ENCODE data around the gene PPDPF. TPM values are rescaled to one million over a fixed set of nuclear protein-coding genes. Genes with fewer than 3 reads are reported as not detected.

The PPDPF gene
- polyA plus RNA-seq, 2 donors: 615 to 1,105 TPM

DNA sequence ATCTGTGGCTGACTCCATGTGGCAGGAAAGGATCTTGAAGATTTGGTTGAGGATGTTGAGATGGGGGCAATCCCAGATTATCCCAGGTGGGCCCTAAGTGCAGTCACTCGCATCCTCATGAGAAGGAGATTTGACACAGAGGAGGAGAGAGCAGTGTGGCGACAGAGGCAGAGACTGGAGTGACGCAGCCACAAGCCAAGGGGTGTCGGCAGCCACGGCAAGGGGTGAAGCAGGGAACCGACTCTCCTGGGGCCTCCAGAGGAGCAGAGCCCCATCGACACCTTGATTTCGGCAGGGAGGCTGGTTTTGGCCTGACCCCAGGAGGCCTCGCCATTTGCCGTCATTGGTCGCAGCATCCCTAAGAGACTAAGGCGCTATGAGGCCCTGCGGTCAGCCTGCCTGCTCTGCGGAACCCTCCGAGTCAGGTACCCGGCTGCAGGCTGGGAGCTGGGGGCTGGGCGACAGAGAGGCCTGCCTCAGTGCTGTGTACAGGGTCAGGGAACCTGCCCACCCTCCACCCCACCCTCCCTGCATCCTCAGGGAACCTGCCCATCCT is 34.2 kb upstream of the PPDPF start:
- WGBS, 2 donors: 89 to 90% methylated on average over 17 of the region's 17 CpGs
- H3K27me3 ChIP-seq (ENCODE audit: control insufficient read depth in 1 of 2, insufficient read depth in 2 of 2, low read length in 2 of 2): peaks cover 2 to 10% of the 10 kb centered on the region in 2 donors

DNA sequence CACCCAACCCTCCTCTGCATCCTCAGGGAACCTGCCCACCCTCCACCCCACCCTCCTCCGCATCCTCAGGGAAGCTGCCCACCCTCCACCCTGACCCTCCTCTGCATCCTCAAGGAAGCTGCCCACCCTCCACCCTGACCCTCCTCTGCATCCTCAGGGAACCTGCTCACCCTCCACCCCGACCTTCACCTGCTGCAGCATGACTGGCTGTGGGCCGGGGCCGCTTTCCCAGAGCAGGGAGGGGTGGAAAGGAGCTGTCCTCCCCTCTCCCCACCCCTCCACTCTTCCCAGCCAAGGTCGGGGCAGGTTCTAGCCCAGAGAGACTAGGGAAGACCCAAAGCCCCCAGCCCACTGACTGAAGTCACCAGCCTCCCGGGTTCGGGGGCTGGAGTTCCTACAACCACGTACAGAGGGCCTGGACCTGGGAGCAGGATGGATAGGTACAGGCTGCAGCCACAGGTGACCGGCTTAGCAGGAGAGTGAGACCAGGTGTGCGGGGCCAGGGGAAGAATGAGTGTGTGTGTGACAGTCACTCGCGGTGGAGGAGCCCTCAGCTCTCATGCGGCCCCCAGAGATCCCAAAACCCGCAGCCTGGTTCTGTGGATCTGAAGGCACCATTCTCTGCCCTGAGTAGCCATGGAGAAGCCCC is 33.3 kb upstream of the PPDPF start:
- Histone ChIP-seq H3K36me3 (ENCODE audit: control insufficient read depth in 2 of 2, insufficient read depth in 2 of 2, low read length in 1 of 2) (no peaks in the 10 kb centered on the region), H3K4me3 (ENCODE audit: low read depth in 1 of 2, low read length in 2 of 2) (no peak overlapping the region), H3K27ac (ENCODE audit: low read depth in 2 of 2, low read length in 1 of 2) (no peak overlapping the region), H3K27me3 (ENCODE audit: control insufficient read depth in 1 of 2, insufficient read depth in 2 of 2, low read length in 2 of 2) (peaks cover 2 to 10% of the 10 kb centered on the region in 2 donors), H3K4me1 (ENCODE audit: control insufficient read depth in 2 of 2, insufficient read depth in 2 of 2, low read length in 1 of 2) (no peaks in the 10 kb centered on the region), H3K9me3 (ENCODE audit: control insufficient read depth in 2 of 2, insufficient read depth in 1 of 2, low read depth in 1 of 2, low read length in 1 of 2) (peaks cover 0 to 7% of the 10 kb centered on the region in 2 donors)
- WGBS, 2 donors: 52% methylated on average over 14 of the region's 14 CpGs

More for the DNA sequence above, 34.2 kb upstream of the PPDPF start:
- H3K9me3 ChIP-seq (ENCODE audit: control insufficient read depth in 2 of 2, insufficient read depth in 1 of 2, low read depth in 1 of 2, low read length in 1 of 2): peaks cover 0 to 6% of the 10 kb centered on the region in 2 donors
- H3K27ac ChIP-seq (ENCODE audit: low read depth in 2 of 2, low read length in 1 of 2): no peak overlapping the region
- H3K4me1 ChIP-seq (ENCODE audit: control insufficient read depth in 2 of 2, insufficient read depth in 2 of 2, low read length in 1 of 2): no peaks in the 10 kb centered on the region
- H3K36me3 ChIP-seq (ENCODE audit: control insufficient read depth in 2 of 2, insufficient read depth in 2 of 2, low read length in 1 of 2): no peaks in the 10 kb centered on the region
- H3K4me3 ChIP-seq (ENCODE audit: low read depth in 1 of 2, low read length in 2 of 2): no peak overlapping the region

DNA sequence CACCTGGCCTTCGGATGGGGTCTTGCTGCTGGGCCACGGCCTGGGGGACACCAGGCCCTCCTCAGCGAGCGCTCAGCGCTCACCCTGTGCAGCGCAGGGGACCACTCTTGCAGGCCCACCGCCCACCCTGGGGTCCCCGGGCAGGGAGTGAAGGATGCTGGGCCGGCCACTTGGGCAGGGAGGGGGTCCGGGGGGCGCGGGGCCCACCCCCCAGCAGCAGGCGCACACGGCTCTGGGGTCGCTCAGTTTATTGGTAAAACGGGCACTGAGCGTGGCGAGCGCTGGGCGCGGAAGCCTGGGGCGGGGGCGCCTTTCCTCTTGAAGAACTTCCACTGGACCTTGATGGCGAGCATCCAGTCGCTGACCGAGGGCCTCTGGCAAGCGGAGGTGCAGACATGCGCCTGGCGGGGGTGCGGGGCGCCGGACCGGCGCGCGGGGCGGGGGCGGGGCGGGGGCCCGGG is 32.8 kb upstream of the PPDPF start:
- Histone ChIP-seq H3K36me3 (ENCODE audit: control insufficient read depth in 2 of 2, insufficient read depth in 2 of 2, low read length in 1 of 2) (no peaks in the 10 kb centered on the region), H3K27me3 (ENCODE audit: control insufficient read depth in 1 of 2, insufficient read depth in 2 of 2, low read length in 2 of 2) (peaks cover 2 to 10% of the 10 kb centered on the region in 2 donors)
- WGBS, 2 donors: 17 to 36% methylated on average over 12 to 39 of the region's 40 CpGs

DNA sequence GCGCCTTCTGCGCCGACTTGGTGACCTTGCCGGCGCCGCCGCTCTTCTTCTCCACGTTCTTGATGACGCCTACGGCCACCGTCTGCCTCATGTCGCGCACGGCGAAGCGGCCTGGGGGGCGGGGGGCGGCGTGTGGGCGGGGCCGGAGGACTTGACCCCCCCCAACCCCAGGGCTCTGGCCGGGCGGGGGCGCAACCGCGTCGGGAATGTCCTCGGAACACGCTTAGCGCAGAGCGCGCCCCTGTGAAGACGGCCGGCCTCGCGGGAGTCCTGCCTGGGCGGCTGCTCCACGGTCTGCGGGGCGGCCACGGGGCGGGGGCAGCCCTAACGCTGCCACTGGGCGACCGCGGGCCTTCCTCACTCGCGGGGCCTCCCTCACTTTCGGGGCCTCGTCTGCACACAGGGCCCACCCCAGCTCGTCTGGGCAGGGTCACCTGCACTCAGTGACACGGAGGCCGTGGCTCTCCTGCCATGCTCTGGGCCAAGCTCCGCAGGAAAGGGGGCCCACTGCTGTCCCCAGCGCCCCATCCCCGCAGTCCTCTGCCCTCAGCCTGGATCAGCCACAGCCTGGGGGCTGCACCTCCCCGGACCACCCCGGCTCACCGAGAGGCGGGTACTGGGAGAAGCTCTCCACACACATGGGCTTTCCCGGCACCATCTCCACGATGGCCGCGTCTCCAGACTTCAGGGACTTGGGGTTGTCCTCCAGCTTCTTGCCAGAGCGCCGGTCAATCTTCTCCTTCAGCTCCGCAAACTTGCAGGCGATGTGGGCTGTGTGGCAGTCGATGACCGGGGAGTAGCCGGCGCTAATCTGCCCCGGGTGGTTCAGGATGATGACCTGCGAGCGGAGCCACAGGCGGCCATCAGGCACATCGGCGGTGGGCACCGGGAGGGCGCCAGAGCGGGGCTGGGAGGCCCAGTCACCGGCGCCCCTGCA is 32.0 kb upstream of the PPDPF start:
- peaks cover 2 to 10% of the 10 kb centered on the region in 2 donors for H3K27me3 ChIP-seq (ENCODE audit: control insufficient read depth in 1 of 2, insufficient read depth in 2 of 2, low read length in 2 of 2)
- no peak overlapping the region for H3K4me3 ChIP-seq (ENCODE audit: low read depth in 1 of 2, low read length in 2 of 2)
- H3K27ac ChIP-seq (ENCODE audit: low read depth in 2 of 2, low read length in 1 of 2): no peak overlapping the region
- H3K36me3 ChIP-seq (ENCODE audit: control insufficient read depth in 2 of 2, insufficient read depth in 2 of 2, low read length in 1 of 2): no peaks in the 10 kb centered on the region
- no peaks in the 10 kb centered on the region for H3K4me1 ChIP-seq (ENCODE audit: control insufficient read depth in 2 of 2, insufficient read depth in 2 of 2, low read length in 1 of 2)
- WGBS, 2 donors: 16 to 17% methylated on average over 60 to 83 of the region's 83 CpGs
- H3K9me3 ChIP-seq (ENCODE audit: control insufficient read depth in 2 of 2, insufficient read depth in 1 of 2, low read depth in 1 of 2, low read length in 1 of 2): peaks cover 0 to 13% of the 10 kb centered on the region in 2 donors

More for the DNA sequence above, 32.8 kb upstream of the PPDPF start:
- Histone ChIP-seq H3K4me1 (ENCODE audit: control insufficient read depth in 2 of 2, insufficient read depth in 2 of 2, low read length in 1 of 2) (no peaks in the 10 kb centered on the region), H3K9me3 (ENCODE audit: control insufficient read depth in 2 of 2, insufficient read depth in 1 of 2, low read depth in 1 of 2, low read length in 1 of 2) (peaks cover 0 to 12% of the 10 kb centered on the region in 2 donors), H3K4me3 (ENCODE audit: low read depth in 1 of 2, low read length in 2 of 2) (no peak overlapping the region), H3K27ac (ENCODE audit: low read depth in 2 of 2, low read length in 1 of 2) (no peak overlapping the region)

DNA sequence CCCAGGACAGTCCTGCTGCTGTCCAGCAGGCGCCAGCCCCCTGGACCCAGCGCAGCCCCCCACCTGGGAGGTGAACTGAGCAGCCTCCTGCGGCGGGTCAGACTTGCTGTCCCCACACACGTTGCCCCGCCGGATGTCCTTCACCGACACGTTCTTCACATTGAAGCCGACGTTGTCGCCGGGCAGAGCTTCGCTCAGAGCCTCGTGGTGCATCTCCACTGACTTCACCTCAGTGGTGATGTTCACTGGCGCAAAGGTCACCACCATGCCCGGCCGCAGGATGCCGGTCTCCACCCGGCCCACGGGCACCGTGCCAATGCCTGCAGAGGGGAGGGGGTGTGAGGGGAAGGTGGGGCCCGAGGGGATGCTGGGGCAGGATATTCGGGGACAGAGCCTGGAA is 30.1 kb upstream of the PPDPF start:
- 73 to 74% methylated on average over 24 of the region's 24 CpGs for WGBS, 2 donors
- no peak overlapping the region for H3K4me3 ChIP-seq (ENCODE audit: low read depth in 1 of 2, low read length in 2 of 2)
- peaks cover 2 to 8% of the 10 kb centered on the region in 2 donors for H3K27me3 ChIP-seq (ENCODE audit: control insufficient read depth in 1 of 2, insufficient read depth in 2 of 2, low read length in 2 of 2)
- no peak overlapping the region for H3K27ac ChIP-seq (ENCODE audit: low read depth in 2 of 2, low read length in 1 of 2)
- peaks cover 0 to 13% of the 10 kb centered on the region in 2 donors for H3K9me3 ChIP-seq (ENCODE audit: control insufficient read depth in 2 of 2, insufficient read depth in 1 of 2, low read depth in 1 of 2, low read length in 1 of 2)
- no peaks in the 10 kb centered on the region for H3K4me1 ChIP-seq (ENCODE audit: control insufficient read depth in 2 of 2, insufficient read depth in 2 of 2, low read length in 1 of 2)
- no peaks in the 10 kb centered on the region for H3K36me3 ChIP-seq (ENCODE audit: control insufficient read depth in 2 of 2, insufficient read depth in 2 of 2, low read length in 1 of 2)

DNA sequence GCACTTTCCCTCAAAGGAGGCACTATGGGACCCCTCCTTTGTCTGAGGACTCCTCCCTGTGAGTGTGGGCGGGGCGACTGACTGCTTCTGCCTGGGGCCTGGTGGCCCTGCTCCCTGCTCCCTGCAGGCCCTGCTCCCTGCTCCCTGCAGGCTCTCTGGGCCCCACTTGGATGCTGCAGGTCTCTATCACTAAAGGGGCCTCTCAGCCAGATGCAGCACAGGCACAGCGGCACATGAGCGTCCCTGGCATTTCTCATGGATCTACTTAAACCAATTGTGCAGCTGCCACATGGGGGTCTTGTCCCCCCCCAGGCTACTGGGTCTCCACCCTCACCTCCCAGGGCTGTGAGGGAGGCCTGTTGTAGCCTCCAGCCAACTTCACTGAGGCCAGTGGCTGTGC is 29.5 kb upstream of the PPDPF start:
- 76 to 89% methylated on average over 2 to 4 of the region's 4 CpGs for WGBS, 2 donors
- H3K4me3 ChIP-seq (ENCODE audit: low read depth in 1 of 2, low read length in 2 of 2): no peak overlapping the region
- no peaks in the 10 kb centered on the region for H3K36me3 ChIP-seq (ENCODE audit: control insufficient read depth in 2 of 2, insufficient read depth in 2 of 2, low read length in 1 of 2)
- H3K27me3 ChIP-seq (ENCODE audit: control insufficient read depth in 1 of 2, insufficient read depth in 2 of 2, low read length in 2 of 2): peaks cover 2 to 8% of the 10 kb centered on the region in 2 donors
- H3K4me1 ChIP-seq (ENCODE audit: control insufficient read depth in 2 of 2, insufficient read depth in 2 of 2, low read length in 1 of 2): no peaks in the 10 kb centered on the region
- peaks cover 0 to 13% of the 10 kb centered on the region in 2 donors for H3K9me3 ChIP-seq (ENCODE audit: control insufficient read depth in 2 of 2, insufficient read depth in 1 of 2, low read depth in 1 of 2, low read length in 1 of 2)
- no peak overlapping the region for H3K27ac ChIP-seq (ENCODE audit: low read depth in 2 of 2, low read length in 1 of 2)

DNA sequence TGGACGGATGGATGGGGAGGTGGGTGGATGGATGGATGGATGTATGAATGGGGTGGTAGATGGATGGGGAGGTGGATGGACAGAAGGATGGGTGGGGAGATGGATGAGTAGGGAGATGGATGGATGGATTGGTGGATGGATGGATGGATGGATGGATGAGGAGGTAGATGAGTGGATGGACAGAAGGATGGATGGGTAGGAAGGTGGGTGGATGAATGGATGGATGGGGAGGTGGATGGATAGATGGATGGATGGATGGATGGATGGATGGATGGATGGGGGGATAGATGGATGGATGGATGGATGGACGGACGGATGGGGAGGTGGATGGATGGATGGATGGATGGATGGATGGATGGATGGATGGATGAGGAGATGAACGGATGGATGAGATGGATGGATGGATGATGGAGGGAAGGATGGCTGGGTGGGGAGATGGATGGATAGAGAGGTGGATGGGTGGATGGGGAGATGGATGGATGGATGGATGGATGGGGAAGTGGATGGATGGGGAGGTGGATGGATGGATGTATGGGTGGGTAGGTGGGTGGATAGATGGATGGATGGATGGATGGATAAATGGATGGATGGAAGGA is 28.8 kb upstream of the PPDPF start:
- Histone ChIP-seq H3K4me3 (ENCODE audit: low read depth in 1 of 2, low read length in 2 of 2) (no peak overlapping the region), H3K9me3 (ENCODE audit: control insufficient read depth in 2 of 2, insufficient read depth in 1 of 2, low read depth in 1 of 2, low read length in 1 of 2) (peaks cover 0 to 7% of the 10 kb centered on the region in 2 donors), H3K27ac (ENCODE audit: low read depth in 2 of 2, low read length in 1 of 2) (no peak overlapping the region), H3K36me3 (ENCODE audit: control insufficient read depth in 2 of 2, insufficient read depth in 2 of 2, low read length in 1 of 2) (no peaks in the 10 kb centered on the region), H3K4me1 (ENCODE audit: control insufficient read depth in 2 of 2, insufficient read depth in 2 of 2, low read length in 1 of 2) (peaks cover 0 to 2% of the 10 kb centered on the region in 2 donors), H3K27me3 (ENCODE audit: control insufficient read depth in 1 of 2, insufficient read depth in 2 of 2, low read length in 2 of 2) (peaks cover 2 to 4% of the 10 kb centered on the region in 2 donors)
- 56 to 72% methylated on average over 4 of the region's 4 CpGs for WGBS, 2 donors

DNA sequence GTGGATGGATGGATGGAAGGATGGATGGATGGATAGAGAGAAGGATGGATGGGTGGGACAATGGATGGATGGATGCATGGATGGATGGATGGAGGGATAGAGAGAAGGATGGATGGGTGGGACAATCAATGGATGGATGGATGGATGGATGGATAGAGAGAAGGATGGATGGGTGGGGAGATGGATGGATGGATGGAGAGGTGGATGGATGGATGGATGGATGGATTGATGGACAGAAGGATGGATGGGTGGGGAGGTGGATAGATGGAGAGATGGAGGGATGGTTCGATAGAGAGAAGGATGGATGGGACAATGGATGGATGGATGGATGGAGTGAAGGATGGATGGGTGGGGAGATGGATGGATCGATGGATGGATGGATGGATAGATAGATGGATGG is 28.0 kb upstream of the PPDPF start:
- Histone ChIP-seq H3K4me3 (ENCODE audit: low read depth in 1 of 2, low read length in 2 of 2) (no peak overlapping the region), H3K27ac (ENCODE audit: low read depth in 2 of 2, low read length in 1 of 2) (no peak overlapping the region), H3K27me3 (ENCODE audit: control insufficient read depth in 1 of 2, insufficient read depth in 2 of 2, low read length in 2 of 2) (peaks cover 2 to 4% of the 10 kb centered on the region in 2 donors), H3K36me3 (ENCODE audit: control insufficient read depth in 2 of 2, insufficient read depth in 2 of 2, low read length in 1 of 2) (no peaks in the 10 kb centered on the region), H3K9me3 (ENCODE audit: control insufficient read depth in 2 of 2, insufficient read depth in 1 of 2, low read depth in 1 of 2, low read length in 1 of 2) (peaks cover 0 to 7% of the 10 kb centered on the region in 2 donors), H3K4me1 (ENCODE audit: control insufficient read depth in 2 of 2, insufficient read depth in 2 of 2, low read length in 1 of 2) (peaks cover 0 to 3% of the 10 kb centered on the region in 2 donors)
- 88 to 89% methylated on average over 2 of the region's 2 CpGs for WGBS, 2 donors

DNA sequence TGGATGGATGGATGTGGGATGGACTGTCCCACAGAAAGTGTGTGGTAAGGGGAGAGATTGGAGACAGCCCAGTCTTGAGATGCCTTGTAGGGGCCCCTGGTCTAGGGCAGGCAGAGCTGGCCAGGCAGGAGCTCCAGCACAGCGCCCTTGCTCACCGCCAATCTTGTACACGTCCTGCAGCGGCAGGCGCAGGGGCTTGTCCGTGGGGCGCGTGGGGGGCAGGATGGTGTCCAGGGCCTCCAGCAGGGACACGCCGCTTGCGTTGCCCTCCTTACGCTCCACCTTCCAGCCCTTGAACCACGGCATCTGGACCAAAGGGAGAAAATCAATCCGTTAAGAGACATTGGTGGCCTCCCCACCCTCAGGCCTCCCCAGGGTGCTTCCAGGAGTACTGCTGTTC is 27.6 kb upstream of the PPDPF start:
- H3K27me3 ChIP-seq (ENCODE audit: control insufficient read depth in 1 of 2, insufficient read depth in 2 of 2, low read length in 2 of 2): peaks cover 2 to 4% of the 10 kb centered on the region in 2 donors
- WGBS, 2 donors: 92 to 94% methylated on average over 12 to 14 of the region's 14 CpGs
- H3K4me3 ChIP-seq (ENCODE audit: low read depth in 1 of 2, low read length in 2 of 2): no peak overlapping the region
- no peaks in the 10 kb centered on the region for H3K36me3 ChIP-seq (ENCODE audit: control insufficient read depth in 2 of 2, insufficient read depth in 2 of 2, low read length in 1 of 2)
- H3K27ac ChIP-seq (ENCODE audit: low read depth in 2 of 2, low read length in 1 of 2): no peak overlapping the region
- peaks cover 0 to 6% of the 10 kb centered on the region in 2 donors for H3K4me1 ChIP-seq (ENCODE audit: control insufficient read depth in 2 of 2, insufficient read depth in 2 of 2, low read length in 1 of 2)
- peaks cover 0 to 7% of the 10 kb centered on the region in 2 donors for H3K9me3 ChIP-seq (ENCODE audit: control insufficient read depth in 2 of 2, insufficient read depth in 1 of 2, low read depth in 1 of 2, low read length in 1 of 2)

All from esophagus (tissue), 2 donors.